Spinal cord (tissue), 10 donors: ENCODE results near the gene AP3D1. TPM values are rescaled to one million over a fixed set of nuclear protein-coding genes. Genes with fewer than 3 reads are reported as not detected.

Source experiments
- DNase-seq, 6 donors: peaks; one replicate each; pipeline versions ENCODE4 v3.0.0 to v3.0.0-alpha.2; 2013 to 2015; ENCODE audit warnings: low spot score in 6 of 6, low read depth in 4 of 6
- H3K27ac ChIP-seq: one replicate; pipeline ENCODE4 v1.5.1; 2013; ENCODE audit warnings: low read depth, low read length, control low read depth
- H3K27me3 ChIP-seq: one replicate; pipeline ENCODE4 v1.6.1; 2013; ENCODE audit warnings: low read length; ENCODE audit not compliant: control insufficient read depth, insufficient read depth
- H3K36me3 ChIP-seq: one replicate; pipeline ENCODE4 v1.6.1; 2013; ENCODE audit warnings: low read length; ENCODE audit not compliant: control insufficient read depth, insufficient read depth
- H3K4me1 ChIP-seq: one replicate; pipeline ENCODE4 v1.6.1; 2013; ENCODE audit warnings: low read length; ENCODE audit not compliant: control insufficient read depth, insufficient read depth
- H3K4me3 ChIP-seq: one replicate; pipeline ENCODE4 v1.5.1; 2013; ENCODE audit warnings: low read depth, low read length, control low read depth
- H3K9me3 ChIP-seq: one replicate; pipeline ENCODE4 v1.6.1; 2013; ENCODE audit warnings: low read length; ENCODE audit not compliant: control insufficient read depth, insufficient read depth
- WGBS: methylation state at CpG from one replicate; pipeline ENCODE4 v1.1.5; 2013; ENCODE audit warnings: missing lambda C conversion rate; ENCODE audit not compliant: insufficient coverage; 5-methylcytosine and 5-hydroxymethylcytosine counted together
- polyA plus RNA-seq, 2 donors: library from polyadenylated mRNA; unstranded; fragments of 120-200 nt; gene quantifications; one replicate each; pipeline ENCODE4 v1.2.1, GENCODE V29; 2013; ENCODE audit not compliant: insufficient read length in 2 of 2
- total RNA-seq, 2 donors: library from RNA; depleted of rRNA in 1 of 2; stranded (reverse); fragments of 120-200 nt in 1 of 2; fragments of >200 nt in 1 of 2; gene quantifications; one replicate each; pipeline versions ENCODE4 v1.2.3 to v1.2.4, GENCODE V29; 2013 to 2014
- donor health status: healthy.

Gene AP3D1
- total and polyA plus RNA-seq, 4 donors, result 65.1 to 165 (median 113) TPM

DNA sequence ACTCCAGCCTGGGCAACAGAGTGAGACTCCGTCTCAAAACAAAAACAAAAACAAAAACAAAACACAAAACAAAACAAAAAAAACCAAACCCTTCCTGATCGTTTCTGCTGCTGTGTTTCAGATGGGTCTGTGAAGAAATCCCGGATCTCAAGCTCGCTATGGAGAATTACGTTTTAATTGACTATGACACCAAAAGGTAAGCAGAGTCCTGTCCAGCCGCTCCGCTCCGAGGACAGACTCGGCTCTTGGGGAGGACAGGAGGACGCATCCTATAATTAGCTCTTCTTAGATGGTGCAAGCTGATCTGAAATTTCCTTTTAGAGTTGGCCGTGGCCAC lies 34.3 kb upstream of the AP3D1 start:
- Histone ChIP-seq H3K4me1 (peaks cover 36% of the 10 kb centered on the region), H3K27ac (peak overlapping the region; percentile 54), H3K27me3 (no peaks in the 10 kb centered on the region), H3K4me3 (no peak overlapping the region), H3K36me3 (peaks cover 100% of the 10 kb centered on the region), H3K9me3 (no peaks in the 10 kb centered on the region)
- no peak for DNase-seq
- WGBS, result 85% methylated on average over 8 of the region's 11 CpGs

DNA sequence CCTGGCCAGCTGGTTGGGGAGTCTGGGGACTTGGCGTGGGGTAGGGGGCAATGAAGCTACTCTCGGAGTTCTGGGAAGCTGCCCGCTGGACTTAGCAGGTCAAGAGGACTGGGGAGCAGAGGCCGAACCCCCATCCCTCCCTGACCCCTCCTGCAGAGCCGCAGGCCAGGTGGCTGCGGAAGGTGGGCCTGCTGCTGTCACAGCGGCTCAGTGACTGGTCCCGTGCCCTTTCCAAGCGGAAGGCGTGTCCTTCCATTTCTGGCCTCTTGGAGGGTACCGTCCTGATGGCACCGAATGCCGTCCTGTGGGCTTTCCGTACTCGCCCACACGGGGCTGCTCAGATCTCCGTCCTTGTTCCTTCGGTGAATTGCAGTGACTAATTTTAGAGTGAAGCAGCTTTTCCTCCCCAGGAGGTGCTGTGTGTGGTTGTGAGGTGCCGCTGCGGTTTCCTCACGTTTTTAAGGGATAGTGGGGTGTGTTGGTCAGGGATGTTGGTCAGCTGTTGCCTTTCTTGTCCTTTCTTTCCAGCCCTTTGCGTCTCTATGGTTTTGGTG lies 33.1 kb upstream of the AP3D1 start:
- Histone ChIP-seq H3K9me3 (no peaks in the 10 kb centered on the region), H3K27me3 (no peaks in the 10 kb centered on the region), H3K36me3 (peaks cover 99% of the 10 kb centered on the region), H3K27ac (no peak overlapping the region), H3K4me3 (no peak overlapping the region), H3K4me1 (peaks cover 41% of the 10 kb centered on the region)
- WGBS, result 95% methylated on average over 22 of the region's 22 CpGs
- DNase-seq, result no peak

DNA sequence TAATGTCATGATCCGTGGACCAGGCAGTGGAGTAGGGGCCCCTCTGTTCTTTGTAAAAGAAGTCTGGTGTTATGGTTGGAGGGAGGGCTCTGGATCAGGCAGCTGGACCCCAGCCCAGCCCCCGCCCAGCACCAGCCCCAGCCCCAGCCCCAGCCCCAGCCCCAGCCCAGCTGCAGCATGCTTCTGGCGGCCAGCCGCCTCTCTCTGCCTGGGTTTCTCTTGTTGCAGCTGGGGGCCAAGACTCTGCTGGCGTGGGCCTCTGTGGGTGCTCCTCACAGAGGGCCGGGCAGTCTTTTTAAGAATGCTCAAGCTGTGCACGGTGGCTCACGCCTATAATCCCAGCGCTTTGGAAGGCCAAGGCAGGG lies 30.2 kb upstream of the AP3D1 start:
- H3K9me3 ChIP-seq, result no peaks in the 10 kb centered on the region
- H3K4me3 ChIP-seq, result no peak overlapping the region
- no peaks in the 10 kb centered on the region for H3K27me3 ChIP-seq
- peak overlapping the region; percentile 67 for H3K27ac ChIP-seq
- peaks cover 84% of the 10 kb centered on the region for H3K36me3 ChIP-seq
- peaks cover 37% of the 10 kb centered on the region for H3K4me1 ChIP-seq
- peak in 2 of 6 donors; percentile 27 to 75 for DNase-seq
- 55% methylated on average over 8 of the region's 9 CpGs for WGBS

DNA sequence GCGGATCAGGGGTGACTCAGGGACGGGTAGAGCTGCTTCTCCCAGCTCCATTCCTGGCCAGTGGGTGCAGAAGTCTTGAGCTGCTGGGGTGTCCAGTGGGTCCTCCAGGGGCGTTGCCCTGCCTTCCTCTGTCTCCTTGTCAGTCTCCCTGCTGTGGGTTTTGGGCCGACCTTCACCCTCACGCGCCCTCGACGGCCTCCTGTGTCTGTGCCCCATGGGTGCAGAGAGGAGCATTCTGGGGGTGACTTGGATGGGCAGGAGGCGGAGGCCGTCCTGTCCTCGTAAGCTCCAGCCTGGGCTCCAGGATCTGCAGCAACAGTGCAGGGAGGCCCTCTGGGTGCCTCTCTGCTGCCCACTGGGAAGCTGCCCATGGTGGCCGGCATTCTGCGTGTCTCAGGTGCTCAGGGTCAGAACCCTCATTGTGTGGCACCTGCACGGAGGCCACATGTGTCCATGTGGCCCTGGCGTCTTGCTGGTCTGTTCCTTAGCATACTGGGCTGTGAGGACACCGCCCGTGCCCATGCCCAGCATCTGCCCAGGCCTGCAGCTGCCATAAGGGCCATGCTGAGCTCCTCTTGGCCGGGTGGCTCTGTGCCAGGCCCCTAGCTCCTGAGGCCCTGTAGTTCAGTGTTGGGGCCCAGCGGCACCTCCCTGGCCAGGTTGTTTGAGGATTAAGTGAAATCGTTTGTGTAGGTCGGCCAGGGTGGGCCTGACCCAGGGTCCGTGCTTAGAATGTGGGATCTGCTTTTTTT lies 29.7 kb upstream of the AP3D1 start:
- Histone ChIP-seq H3K4me1 (peaks cover 32% of the 10 kb centered on the region), H3K27ac (peak overlapping the region; percentile 67), H3K27me3 (no peaks in the 10 kb centered on the region), H3K36me3 (peaks cover 84% of the 10 kb centered on the region), H3K9me3 (no peaks in the 10 kb centered on the region), H3K4me3 (no peak overlapping the region)
- peak in 1 of 6 donors; percentile 50 for DNase-seq
- 81% methylated on average over 22 of the region's 22 CpGs for WGBS

DNA sequence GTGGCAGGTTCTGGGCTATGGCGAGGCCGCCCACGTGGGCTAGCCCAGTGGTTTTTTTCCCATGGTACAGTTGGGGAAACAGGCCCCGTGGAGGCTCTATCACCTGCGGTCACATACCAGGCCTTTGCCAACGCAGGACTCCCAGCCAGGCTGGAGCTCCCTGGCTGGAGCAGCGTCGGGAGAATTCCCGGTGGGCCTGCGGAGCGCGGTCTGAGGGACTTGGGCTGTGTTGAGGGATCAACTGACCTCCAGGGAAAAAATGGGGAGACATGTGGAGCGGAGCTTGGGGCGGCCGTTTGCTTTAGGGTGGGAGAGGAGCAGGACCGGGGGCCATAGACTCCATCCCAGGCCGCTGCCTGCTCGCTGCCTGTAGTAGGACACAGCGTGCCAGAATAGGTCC lies 28.7 kb upstream of the AP3D1 start:
- DNase-seq, result no peak
- WGBS, result 90% methylated on average over 19 of the region's 19 CpGs
- peaks cover 80% of the 10 kb centered on the region for H3K36me3 ChIP-seq
- H3K4me1 ChIP-seq, result peaks cover 27% of the 10 kb centered on the region
- H3K27me3 ChIP-seq, result no peaks in the 10 kb centered on the region
- H3K9me3 ChIP-seq, result no peaks in the 10 kb centered on the region
- no peak overlapping the region for H3K4me3 ChIP-seq
- no peak overlapping the region for H3K27ac ChIP-seq

DNA sequence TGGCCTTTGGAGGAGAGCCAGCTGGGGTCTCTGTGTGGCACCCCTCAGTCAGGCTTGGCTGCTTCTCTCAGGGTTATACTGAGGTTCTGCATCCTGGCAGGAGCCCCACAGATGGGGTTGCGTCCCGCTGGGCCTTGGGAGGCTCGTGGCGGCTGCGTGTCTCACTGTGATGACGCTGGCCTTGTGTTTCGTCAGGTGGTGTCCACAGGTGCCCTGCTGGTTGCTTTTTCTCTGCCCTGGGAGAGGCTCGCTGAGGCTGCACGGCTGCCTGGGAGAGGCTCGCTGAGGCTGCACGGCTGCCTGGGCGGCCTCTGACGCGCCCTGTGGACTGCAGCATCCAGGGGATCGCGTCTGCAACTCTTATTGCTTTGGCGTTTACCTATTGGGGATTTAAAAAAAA lies 27.7 kb upstream of the AP3D1 start:
- no peaks in the 10 kb centered on the region for H3K9me3 ChIP-seq
- DNase-seq, result no peak
- H3K27me3 ChIP-seq, result no peaks in the 10 kb centered on the region
- H3K4me1 ChIP-seq, result peaks cover 27% of the 10 kb centered on the region
- H3K4me3 ChIP-seq, result no peak overlapping the region
- no peak overlapping the region for H3K27ac ChIP-seq
- 90% methylated on average over 14 of the region's 17 CpGs for WGBS
- peaks cover 70% of the 10 kb centered on the region for H3K36me3 ChIP-seq

DNA sequence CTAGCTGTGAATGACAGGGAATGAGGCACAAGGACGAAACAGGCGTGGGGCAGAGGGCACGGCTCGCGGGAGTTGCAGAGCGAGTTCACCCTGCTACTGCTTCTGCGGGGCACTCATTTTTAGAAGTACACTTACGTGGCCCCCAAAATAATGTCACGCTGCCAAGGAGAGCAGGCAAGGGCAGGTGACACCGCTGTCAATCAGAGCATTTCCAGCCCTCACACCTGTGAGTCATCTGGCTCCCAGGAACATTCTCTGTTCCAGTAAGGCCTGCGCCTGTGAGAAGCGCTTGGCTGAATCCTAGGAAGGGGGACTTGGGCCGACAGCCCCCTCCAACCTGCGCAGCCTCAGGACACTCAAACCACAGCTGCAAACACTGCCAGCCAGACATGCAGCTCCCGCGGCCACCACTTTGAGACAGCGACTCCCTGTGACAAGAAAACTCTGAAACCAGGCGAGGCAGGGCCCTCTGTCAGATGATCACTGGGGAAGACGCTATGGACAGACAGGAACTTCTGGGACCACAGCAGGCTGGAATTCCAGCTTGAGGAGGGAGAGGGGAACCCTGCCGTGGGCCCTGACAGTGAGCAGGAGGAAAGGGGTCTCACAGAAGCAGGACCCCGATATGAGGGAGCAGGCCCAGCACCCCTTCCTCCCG lies 25.1 kb upstream of the AP3D1 start:
- WGBS, result 89% methylated on average over 22 of the region's 22 CpGs
- Histone ChIP-seq H3K27ac (no peak overlapping the region), H3K4me3 (no peak overlapping the region), H3K27me3 (no peaks in the 10 kb centered on the region), H3K36me3 (peaks cover 53% of the 10 kb centered on the region), H3K4me1 (peaks cover 32% of the 10 kb centered on the region), H3K9me3 (no peaks in the 10 kb centered on the region)
- DNase-seq, result no peak

DNA sequence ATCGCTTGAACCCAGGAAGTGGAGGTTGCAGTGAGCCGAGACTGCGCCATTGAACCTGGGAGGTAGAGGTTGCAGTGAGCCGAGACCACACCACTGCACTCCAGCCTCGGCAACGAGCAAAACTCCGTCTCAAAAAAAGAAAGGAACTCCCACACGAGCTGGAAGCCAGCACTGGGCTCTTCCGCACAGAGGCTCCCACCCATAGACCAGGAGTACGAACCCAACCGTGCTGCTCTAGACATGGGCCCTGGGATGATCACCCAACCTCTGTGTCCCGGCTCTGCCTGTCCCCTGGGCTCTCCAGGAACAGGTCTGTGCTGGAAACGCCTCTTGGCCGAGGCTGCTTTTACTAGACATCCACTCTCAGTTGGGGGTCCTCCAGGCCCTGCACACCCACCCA lies 24.4 kb upstream of the AP3D1 start:
- Histone ChIP-seq H3K4me3 (no peak overlapping the region), H3K36me3 (peaks cover 48% of the 10 kb centered on the region), H3K27ac (no peak overlapping the region), H3K9me3 (no peaks in the 10 kb centered on the region), H3K4me1 (peaks cover 32% of the 10 kb centered on the region), H3K27me3 (no peaks in the 10 kb centered on the region)
- WGBS, result 77% methylated on average over 14 of the region's 14 CpGs
- DNase-seq, result no peak

DNA sequence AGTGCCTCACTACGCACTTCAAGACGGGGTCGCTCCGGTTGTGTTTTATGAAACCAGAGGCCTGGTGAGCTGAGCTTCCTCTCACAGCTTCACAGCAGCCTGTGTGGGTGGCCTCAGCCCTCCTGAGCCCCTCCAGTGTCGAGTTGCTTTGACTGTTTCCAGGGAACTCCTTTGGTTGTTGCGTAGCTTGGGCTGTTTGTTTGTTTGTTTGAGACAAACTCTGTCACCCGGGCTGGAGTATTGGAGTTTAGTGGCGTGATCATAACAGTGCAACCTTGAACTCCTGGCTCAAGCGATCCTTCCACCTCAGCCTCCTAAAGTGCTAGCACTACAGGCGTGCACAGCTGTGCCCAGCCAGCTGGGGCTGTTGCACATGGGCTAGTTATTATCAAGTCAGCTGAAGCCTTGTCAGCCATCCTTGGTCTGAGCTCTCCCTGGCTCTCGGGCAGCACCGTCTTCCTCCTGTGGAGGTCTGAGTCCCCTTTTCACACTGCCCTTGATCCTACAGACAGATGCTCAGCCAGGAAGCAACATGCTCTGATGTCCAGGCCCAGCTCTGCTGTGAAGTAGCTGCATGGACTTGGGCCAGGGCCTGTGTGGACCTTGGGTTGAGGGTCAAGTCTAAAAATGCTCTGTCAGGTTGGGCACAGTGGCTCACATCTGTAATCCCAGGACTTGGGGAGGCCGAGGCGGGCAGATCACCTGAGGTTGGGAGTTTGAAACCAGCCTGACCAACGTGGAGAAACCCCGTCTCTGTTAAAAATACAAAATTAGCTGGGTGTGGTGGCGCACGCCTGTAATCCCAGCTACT lies 22.6 kb upstream of the AP3D1 start:
- 83% methylated on average over 13 of the region's 18 CpGs for WGBS
- no peaks in the 10 kb centered on the region for H3K9me3 ChIP-seq
- no peaks in the 10 kb centered on the region for H3K27me3 ChIP-seq
- no peak for DNase-seq
- H3K27ac ChIP-seq, result no peak overlapping the region
- H3K4me1 ChIP-seq, result peaks cover 44% of the 10 kb centered on the region
- peaks cover 33% of the 10 kb centered on the region for H3K36me3 ChIP-seq
- H3K4me3 ChIP-seq, result no peak overlapping the region
